GM19372 (cell line): Measurements from ENCODE around the gene BICDL1.
"Not testable (repeated sequence)": the region's sequence is repeated elsewhere in the genome, so short reads cannot be mapped to it uniquely, and the experiment has no call there.

Source experiments
- ATAC-seq: cut with Tn5 transposase; IDR thresholded peaks from one replicate; pipeline ENCODE4 v1.9.1; 2021; ENCODE audit warnings: mild to moderate bottlenecking, low read depth, moderate library complexity; ENCODE audit not compliant: unreplicated experiment

Gene BICDL1

DNA sequence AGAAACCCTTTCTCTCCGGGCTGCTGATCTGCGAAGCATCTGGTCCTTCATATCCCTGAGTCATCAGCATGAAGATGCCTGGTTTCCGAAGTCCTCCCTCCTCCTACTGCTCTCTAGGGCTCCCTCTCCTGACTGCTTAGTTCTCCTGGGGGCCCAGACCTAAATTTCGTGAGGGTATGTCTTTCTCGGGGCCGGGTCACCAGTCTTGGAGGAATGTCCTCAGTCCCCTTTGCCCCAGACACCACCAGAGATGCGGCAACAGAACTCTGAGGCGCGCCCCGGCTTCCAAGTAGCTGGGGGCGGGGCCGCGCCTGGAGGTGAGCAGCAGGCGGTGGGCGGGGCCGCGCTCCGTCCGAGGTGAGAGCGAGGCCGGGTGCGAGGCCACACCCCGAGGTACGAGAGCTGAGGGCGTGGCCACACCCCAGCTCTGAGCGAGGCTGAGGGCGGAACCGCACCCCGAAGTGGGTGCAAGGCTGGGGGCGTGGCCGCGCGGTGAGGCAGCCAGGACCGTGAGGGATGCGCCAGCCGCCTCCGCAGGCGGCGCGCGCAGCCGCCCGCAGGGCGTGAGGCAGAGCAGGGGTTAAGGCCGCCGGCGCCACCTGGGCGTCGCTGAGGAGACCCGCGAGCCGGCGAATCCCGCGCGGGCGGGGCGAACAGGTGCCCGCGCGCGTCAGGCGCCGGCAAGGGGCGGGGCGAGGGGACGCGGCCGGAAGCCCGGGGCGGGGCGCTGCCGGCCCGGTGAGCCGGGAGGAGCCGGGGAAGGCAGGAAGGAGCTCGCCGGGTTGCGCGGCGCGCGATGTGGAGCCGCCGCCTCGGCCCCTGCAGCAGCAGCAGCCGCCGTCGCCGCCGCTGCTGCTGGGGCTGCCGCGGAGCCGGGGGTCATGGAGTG, at the start of gene BICDL1:
Gene BICDL1 (plus strand): TSS at position 765 of the 889 bp plus-strand sequence. CDS start 633 bp downstream, outside the sequence.
- peak; percentile 84 for ATAC-seq

DNA sequence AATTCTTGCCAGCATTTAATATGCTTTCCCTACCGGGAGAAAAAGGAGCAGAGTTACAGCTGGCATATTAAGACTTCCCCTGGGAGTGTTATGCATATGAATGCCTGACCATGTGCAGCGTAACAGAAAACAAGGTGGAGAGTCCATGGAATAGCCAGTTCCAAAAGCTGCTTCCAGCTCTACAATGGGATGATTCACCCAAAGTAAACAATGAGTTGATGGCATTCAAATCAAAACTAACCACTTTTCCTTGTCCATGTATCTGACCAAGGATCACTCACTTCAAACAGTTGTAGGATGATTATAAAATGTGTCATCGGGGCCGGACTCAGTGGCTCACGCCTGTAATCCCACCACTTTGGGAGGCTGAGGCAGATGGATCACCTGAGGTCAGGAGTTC, 48.1 kb upstream of the BICDL1 start:
- ATAC-seq = no peak

- no peak for ATAC-seq
These were observed 46.6 kb upstream of the BICDL1 start for GRCh38 chr12:119942386-119942785.

GRCh38 chr12:119946213-119946612, 42.8 kb upstream of the BICDL1 start:
- no peak for ATAC-seq

GRCh38 chr12:119949145-119949544, 39.9 kb upstream of the BICDL1 start:
- no peak for ATAC-seq

DNA sequence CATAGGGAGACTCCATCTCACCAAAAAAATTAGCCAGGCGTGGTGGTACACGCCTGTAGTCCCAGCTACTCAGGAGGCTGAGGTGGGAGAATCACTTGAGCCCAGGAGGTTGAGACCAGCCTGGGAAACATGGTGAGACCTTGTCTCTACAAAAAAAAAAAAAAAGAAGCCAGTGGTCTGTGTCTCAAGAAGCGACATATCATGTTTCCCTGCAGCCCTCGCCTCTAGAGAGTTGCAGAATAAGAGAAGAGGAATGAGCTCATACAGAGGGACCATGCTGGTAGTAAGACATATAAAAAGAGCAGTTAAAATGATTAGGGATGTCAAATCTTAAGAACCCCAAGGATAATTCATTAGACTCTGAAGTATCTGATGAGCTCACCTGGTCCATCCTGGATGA, 39.4 kb upstream of the BICDL1 start:
- no peak for ATAC-seq

DNA sequence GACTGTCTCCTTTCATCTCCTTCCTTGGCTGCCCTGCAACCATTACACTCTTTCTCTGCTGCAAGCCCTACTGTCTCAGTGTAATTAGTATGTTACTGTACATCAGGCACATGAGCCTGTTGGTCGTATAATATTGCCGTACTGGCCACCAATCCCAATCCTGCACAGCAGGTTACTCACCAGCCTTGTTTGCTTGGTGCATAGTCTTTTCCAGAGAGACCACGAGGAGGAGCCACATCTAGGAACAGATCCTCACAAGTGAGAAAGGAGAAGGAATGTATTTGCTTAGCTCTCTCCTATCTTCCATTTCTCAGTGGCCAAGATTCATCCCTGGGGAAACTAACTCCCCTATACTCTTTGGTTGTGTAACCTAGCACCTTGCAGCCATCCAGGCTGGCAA, 33.0 kb upstream of the BICDL1 start:
- ATAC-seq = no peak

- no peak for ATAC-seq
These were observed 31.9 kb upstream of the BICDL1 start for GRCh38 chr12:119957135-119957534.

DNA sequence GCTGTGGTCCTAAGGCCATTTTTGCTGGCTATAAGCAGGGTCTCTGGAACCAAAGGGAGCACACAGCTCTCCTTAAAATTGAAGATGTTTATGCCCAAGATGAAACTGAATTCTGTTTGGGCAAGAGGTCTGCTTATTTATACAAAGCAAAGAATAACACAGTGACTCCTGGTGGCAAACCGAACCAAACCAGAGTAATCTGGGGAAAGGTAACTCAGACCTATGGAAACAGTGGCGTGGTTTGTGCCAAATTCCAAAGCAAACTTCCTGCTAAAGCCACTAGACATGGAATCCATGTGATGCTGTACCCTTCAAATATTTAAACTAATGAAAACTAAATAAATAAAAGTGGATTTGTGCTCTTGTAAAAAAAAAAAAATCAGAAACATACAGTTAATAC, 29.6 kb upstream of the BICDL1 start:
- no peak for ATAC-seq

DNA sequence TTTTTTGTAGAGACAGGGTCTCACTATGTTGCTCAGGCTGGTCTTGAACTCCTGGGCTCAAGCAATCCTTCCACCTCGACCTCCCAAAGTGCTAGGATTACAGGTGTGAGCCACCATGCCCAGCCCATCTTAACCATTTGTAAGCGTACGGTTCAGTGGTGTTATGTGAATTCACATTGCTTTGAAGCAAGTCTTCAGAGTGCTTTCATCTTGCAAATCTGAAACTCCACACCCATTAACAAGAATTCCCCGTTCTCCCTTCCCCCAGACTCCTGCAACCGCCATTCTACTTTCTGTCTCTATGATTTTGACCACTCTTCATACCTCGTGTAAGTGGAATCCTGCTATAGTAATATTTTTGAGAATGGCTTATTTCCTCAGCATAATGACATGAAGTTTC, 24.9 kb upstream of the BICDL1 start:
- ATAC-seq = no peak

GRCh38 chr12:119964929-119965328, 24.1 kb upstream of the BICDL1 start:
- no peak for ATAC-seq

GRCh38 chr12:119980242-119980641, 8.8 kb upstream of the BICDL1 start:
- no peak for ATAC-seq

GRCh38 chr12:119980702-119981101, 8.3 kb upstream of the BICDL1 start:
- ATAC-seq = not testable (repeated sequence)

GRCh38 chr12:119989361-119989730, 310 bp downstream of the BICDL1 start:
- peak; percentile 21 for ATAC-seq

DNA sequence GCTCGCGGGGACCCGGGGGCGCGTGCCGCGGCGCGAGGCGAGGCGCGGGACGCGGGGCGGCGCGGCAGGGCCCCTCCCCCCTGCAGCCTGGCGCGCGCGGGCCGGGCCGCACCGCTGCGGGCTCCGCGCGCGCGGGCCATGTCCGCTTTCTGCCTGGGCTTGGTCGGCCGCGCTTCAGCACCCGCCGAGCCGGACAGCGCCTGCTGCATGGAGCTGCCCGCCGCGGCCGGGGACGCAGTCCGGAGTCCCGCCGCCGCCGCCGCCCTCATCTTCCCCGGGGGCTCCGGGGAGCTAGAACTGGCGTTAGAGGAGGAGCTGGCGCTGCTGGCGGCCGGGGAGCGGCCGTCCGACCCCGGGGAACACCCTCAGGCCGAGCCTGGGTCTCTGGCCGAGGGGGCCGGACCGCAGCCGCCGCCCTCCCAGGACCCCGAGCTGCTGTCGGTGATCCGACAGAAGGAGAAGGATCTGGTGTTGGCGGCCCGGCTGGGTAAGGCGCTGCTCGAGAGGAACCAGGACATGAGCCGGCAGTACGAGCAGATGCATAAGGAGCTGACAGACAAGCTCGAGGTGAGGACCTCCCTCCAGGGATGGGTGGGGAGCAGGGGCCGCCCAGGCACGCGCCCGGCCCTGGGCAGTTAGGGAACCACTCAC, 820 bp downstream of the BICDL1 start:
- ATAC-seq = peak; percentile 18

DNA sequence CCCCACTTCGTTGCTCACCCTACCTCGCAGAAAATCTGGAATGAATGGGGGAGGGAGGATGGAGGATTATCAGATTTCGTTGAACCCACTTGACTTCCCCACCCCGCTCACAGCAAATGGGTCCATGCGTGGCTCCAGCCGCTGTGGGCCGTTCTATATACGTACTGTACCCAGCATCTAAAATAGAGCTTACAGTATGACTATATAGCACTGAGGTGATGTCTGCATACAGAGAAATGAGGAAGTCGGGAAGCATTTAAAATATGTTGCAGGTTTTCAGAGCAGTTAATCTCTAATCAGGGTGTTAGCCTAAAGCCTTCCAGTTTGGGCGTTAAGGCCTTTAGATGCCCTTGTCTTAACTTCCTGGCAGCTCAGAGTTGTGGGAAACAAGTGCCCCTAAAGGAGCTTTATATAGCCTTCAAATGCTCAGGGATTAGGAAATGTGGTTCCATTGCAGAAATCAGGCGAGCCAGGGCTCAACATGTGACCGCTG, 1.4 kb downstream of the BICDL1 start:
- ATAC-seq = no peak

DNA sequence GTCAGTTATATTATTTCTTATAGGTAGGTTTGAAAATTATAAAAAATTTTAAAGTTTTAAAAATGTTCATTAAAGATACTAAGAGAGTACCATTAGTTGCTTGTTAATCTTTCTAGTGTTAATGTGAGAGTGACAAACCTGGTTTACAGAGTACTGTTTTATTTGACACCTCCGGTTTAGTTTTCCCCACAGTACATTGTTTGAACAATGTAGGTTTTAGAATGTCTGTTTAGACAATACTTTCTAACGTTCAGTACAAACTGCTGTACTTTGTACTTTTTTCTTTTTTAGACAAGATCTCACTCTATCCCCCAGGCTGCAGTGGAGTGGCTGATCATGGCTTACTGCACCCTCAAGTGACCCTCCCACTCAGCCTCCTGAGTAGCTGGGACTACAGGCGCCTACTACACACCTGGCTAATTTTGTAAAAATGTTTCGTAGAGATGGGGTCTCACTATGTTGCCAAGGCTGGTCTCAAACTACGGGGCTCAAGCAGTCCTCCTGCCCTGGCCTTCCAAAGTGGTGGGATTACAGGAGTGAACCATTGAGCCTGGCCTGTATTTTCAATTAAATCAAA, 3.2 kb downstream of the BICDL1 start:
- no peak for ATAC-seq

GRCh38 chr12:119994892-119995658, 6.0 kb downstream of the BICDL1 start:
- ATAC-seq = no peak

DNA sequence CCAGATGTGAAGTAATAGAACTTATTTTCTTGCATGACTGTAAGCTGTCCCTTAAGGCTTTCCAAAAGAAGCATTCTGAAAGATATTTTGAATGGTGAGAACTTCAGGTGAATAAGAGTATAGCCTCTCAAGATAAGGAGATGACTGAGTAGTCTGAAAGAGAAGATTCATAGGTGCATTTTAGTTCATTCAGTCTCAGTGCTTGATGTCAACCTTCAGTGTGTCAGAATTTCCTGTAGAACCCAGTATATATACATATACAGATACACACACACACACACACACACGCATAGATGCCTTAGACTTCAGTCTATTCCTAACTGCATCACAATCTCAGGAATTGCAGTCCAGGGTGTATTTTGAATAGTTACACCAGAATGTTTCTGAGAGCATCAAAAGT, 7.4 kb downstream of the BICDL1 start:
- no peak for ATAC-seq

GRCh38 chr12:119998471-119999245, 9.6 kb downstream of the BICDL1 start:
- no peak for ATAC-seq
